GM11168 (cell line): ENCODE measurements around the gene ERCC6L2.

ENCODE experiments used
- in situ Hi-C: fragments of 300-500 bp; cut with MboI; formaldehyde crosslinking; loops from one replicate; pipeline ENCODE4 v1.12.0; 2022; ENCODE audit warnings: low sequenced_read_pairs; ENCODE audit not compliant: unreplicated experiment

The ERCC6L2 gene

GRCh38 chr9:95971815-95972214 is 96.3 kb downstream of the ERCC6L2 start:
- in situ Hi-C loops: no loop called here

DNA sequence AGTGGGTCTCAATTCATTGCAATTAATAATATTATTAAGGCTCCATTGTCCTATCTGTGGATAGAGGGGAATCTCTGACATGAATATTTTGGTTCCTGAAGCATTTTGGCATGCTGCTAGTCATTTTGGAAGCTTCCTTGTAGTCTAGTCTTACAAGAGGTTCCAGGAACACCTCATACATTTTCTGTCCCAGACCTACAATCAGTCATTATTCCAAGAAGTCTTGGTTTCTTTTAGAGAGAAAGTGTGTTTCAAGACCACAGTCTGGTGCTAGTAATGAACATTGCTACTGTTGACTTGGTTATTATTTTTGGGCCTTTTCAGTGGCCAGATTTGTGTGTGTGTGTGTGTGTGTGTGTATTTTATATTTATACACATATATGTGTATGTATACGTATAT is 98.9 kb downstream of the ERCC6L2 start:
- in situ Hi-C loops: no loop called here

GRCh38 chr9:95977371-95977770 is 101.9 kb downstream of the ERCC6L2 start:
- in situ Hi-C loops: no loop called here

DNA sequence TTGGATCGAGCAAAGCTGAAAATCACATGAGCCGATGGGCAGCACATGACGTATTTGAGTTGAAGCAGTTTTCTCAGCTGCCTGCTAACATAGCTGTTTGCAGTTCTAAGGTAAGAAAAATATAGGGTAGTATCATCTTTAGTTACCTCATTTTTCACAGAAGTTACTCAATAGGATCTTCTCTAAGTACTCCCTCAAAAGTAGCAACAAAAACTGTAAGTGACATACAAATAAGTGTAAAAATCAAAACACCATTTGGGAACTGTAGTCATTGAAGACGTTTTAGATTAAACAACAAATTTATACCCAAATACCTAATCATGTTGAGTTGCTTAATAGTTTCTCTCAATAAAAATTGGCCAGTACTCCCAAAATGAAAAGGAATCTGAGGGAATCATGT is 102.6 kb downstream of the ERCC6L2 start:
- in situ Hi-C loops: no loop called here

- in situ Hi-C loops: no loop called here
Observed at GRCh38 chr9:95979446-95979845, 104.0 kb downstream of the ERCC6L2 start.

- in situ Hi-C loops: no loop called here
Observed at GRCh38 chr9:95980262-95981125, 105.0 kb downstream of the ERCC6L2 start.

GRCh38 chr9:95981761-95982390 is 106.4 kb downstream of the ERCC6L2 start:
- in situ Hi-C loops: no loop called here

DNA sequence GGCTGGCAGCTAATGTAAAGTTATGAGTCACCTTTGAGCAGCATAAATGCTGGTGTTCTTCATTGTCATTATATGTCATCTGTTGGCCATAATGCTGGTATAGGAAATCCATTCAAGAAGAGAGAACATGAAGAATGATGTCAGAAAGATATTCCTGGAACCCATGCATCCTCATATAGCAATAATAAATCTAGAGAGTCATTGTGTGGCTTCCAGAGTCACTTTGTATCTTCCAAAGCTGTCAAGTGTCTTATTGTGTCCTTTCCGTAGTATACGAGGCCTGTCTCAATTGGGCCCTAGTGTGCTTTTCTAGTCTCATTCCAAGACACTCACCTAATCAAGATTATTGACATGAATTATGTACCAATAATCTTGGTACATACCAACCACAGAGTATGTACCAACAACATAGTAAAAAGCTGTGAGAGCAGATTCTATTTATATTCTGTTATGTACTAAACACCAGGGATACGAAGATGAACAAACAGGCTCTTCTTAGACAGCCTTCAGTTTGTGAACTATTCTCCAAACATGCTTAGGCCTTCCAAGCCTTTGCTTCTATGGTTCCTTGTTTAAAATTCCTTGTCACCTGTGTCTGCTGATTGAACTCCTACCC is 110.1 kb downstream of the ERCC6L2 start:
- in situ Hi-C loops: no loop called here

DNA sequence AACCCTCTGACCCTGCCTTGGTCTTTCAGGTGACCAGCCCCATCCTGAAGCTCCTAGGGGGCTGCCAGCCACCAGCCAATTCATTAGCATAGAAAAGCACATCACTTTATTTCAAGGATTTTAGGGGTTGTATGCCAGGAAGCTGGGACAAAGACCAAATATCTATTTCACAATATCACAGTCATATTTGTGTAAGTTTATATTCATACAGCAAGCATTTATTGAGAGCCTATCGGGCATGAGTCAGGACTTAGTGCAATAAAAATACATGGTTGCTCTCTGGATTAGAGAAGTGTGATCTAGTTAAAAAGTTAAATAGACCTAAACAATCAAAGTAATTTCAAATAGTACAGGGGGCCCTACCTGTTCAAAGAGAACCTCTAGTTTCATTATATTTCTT is 113.8 kb downstream of the ERCC6L2 start:
- in situ Hi-C loops: no loop called here

- in situ Hi-C loops: no loop called here
Observed at GRCh38 chr9:95991326-95991725, 115.8 kb downstream of the ERCC6L2 start.

GRCh38 chr9:95992536-95992935 is 117.0 kb downstream of the ERCC6L2 start:
- in situ Hi-C loops: no loop called here

DNA sequence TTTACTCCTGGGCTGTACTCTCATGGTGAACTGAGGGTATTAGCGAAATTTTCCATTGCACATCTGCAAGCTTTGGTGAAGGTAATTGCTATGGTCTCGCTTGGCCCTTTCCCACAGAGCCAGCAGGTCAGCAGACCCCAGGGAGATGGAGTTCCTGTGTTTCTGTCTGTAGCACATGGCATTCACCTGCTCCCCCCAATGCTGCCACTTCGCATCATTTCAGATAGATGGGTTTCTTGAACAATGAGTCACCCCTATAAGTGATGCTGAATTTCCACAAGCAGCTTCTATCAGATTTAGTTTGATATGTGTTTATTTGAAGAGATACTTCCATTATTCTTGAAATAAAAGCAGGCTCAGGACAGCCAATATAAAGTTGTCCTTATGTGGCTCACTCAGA is 117.8 kb downstream of the ERCC6L2 start:
- in situ Hi-C loops: no loop called here

DNA sequence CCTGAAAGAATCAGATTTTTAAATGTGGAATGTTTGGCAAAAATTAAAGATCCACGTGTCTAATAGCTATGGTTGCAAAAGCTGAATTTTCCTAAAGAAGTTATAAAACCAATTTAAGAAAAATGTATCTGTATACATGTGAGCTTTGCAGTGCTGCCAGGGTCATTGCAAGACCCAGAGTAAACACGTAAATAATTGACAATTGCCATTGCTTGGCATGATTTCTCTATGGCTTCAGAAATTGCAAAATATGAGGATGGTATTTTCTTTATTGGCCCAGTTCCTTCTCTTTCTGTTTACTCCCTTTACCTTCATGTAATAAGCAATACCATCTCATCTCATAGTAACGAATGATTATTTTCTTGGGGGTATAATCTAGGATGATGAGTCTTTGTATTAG is 123.9 kb downstream of the ERCC6L2 start:
- in situ Hi-C loops: no loop called here

GRCh38 chr9:96004379-96004778 is 128.9 kb downstream of the ERCC6L2 start:
- in situ Hi-C loops: no loop called here

- in situ Hi-C loops: no loop called here
Observed at GRCh38 chr9:96006296-96006879, 130.9 kb downstream of the ERCC6L2 start.

GRCh38 chr9:96006961-96007360 is 131.5 kb downstream of the ERCC6L2 start:
- in situ Hi-C loops: no loop called here

- in situ Hi-C loops: no loop called here
Observed at GRCh38 chr9:96008502-96009222, 133.2 kb downstream of the ERCC6L2 start.

DNA sequence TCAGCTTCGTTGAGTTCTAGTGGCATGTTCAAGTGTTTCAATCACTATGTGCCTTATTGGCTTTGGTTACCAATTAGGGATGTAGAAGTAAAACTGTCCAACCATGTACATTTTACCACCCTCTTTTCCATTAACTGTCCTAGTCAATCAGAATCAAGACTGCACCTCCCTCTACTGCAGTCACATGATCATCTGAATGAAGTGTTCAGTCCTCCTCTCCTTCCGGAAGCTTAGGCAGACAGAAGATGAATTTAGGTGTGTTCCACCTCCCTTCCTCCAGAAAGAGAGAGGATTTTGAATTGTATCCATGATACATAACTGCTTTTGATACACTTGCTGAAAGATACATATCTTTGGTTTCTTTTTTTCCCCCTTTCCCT is 133.7 kb downstream of the ERCC6L2 start:
- in situ Hi-C loops: no loop called here

DNA sequence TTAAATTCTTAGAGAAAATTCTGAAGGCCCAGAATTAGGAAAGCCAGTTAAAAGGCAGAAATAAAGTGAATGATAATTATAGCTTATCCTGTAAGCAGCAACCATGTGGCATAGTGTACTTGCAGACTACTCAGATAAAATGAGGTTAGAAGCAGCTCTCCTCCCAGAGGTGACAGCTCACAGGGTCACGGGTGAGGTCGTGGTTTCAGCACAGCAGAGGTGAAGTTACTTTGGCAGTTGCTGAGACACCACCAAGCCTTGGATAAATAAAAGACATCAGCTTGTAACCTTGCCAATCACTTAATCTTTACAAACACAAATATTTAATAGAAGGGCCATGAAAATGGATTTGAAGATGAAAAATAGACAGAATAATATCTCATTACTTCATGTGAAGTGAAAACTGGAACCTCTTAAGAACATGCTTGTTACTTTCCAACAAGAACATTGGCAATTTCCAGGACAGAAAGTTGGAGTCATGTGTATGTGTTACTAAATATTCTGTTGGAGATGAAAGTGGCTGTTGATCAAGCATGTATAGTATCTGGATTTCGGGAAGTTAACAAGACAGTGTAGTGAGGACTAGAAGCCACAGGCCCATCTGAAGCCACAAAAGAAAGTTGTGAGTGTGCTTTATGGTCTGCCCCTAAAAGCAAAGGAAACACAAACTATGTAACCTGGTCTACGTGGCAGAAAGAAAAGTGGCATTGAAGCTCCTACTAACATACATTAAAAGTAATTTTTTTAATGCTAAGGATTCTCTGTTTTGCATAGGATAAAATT is 134.4 kb downstream of the ERCC6L2 start:
- in situ Hi-C loops: no loop called here

GRCh38 chr9:96014078-96014477 is 138.6 kb downstream of the ERCC6L2 start:
- in situ Hi-C loops: no loop called here
